Astrocyte (in vitro differentiated cells and primary cell): ENCODE measurements around the gene KCNJ2. TPM values are rescaled to one million over a fixed set of nuclear protein-coding genes. Genes with fewer than 3 reads are reported as not detected.

Experiments used
- DNase-seq: peaks from one replicate; pipeline ENCODE4 v3.0.0-alpha.2; 2010; ENCODE audit warnings: low read depth
- FAIRE-seq: peaks from 2 replicates; lab custom pipeline; 2011; peaks lifted over from hg19 to GRCh38; lab: Jason Lieb, UNC
- H2AFZ ChIP-seq: 2 replicates; pipeline ENCODE4 v1.6.0; 2012; ENCODE audit warnings: low read depth, low read length, inconsistent platforms
- H3K27ac ChIP-seq: 2 replicates; pipeline ENCODE4 v1.5.1; 2011; ENCODE audit warnings: low read depth, low read length, inconsistent platforms
- H3K27me3 ChIP-seq: 2 replicates; pipeline ENCODE4 v1.6.0; 2011; ENCODE audit warnings: low read length, inconsistent platforms; ENCODE audit not compliant: insufficient read depth
- H3K36me3 ChIP-seq: 2 replicates; pipeline ENCODE4 v1.5.1; 2011; ENCODE audit warnings: low read length, inconsistent platforms; ENCODE audit not compliant: insufficient read depth
- H3K4me1 ChIP-seq: 2 replicates; pipeline ENCODE4 v1.5.1; 2011; ENCODE audit warnings: low read length, inconsistent platforms; ENCODE audit not compliant: insufficient read depth
- H3K4me2 ChIP-seq: 2 replicates; pipeline ENCODE4 v1.6.0; 2012; ENCODE audit warnings: low read length, inconsistent platforms
- H3K4me3 ChIP-seq: 2 replicates; pipeline ENCODE4 v1.5.1; 2011; ENCODE audit warnings: low read depth, mild to moderate bottlenecking, low read length, inconsistent platforms; ENCODE audit not compliant: insufficient read depth
- H3K79me2 ChIP-seq: 2 replicates; pipeline ENCODE4 v1.6.0; 2012; ENCODE audit warnings: mild to moderate bottlenecking, low read length, inconsistent platforms; ENCODE audit not compliant: insufficient read depth
- H3K9ac ChIP-seq: 2 replicates; pipeline ENCODE4 v1.6.0; 2012; ENCODE audit warnings: mild to moderate bottlenecking, low read length, inconsistent platforms
- H3K9me3 ChIP-seq: 2 replicates; pipeline ENCODE4 v1.5.1; 2012; ENCODE audit warnings: low read depth, mild to moderate bottlenecking, low read length, inconsistent platforms; ENCODE audit not compliant: insufficient read depth
- H4K20me1 ChIP-seq: 2 replicates; pipeline ENCODE4 v1.6.0; 2012; ENCODE audit warnings: low read length, inconsistent platforms; ENCODE audit not compliant: insufficient read depth
- H3K27ac Mint-ChIP-seq: one replicate; pipeline ENCODE4 v1.8.0; 2021; ENCODE audit warnings: mild to moderate bottlenecking, mixed read lengths; ENCODE audit not compliant: unreplicated experiment
- H3K27me3 Mint-ChIP-seq: one replicate; pipeline ENCODE4 v1.8.0; 2021; ENCODE audit warnings: low read depth, mixed read lengths; ENCODE audit not compliant: unreplicated experiment
- H3K36me3 Mint-ChIP-seq: one replicate; pipeline ENCODE4 v1.8.0; 2021; ENCODE audit warnings: low read depth, mixed read lengths; ENCODE audit not compliant: unreplicated experiment
- H3K4me1 Mint-ChIP-seq: one replicate; pipeline ENCODE4 v1.8.0; 2021; ENCODE audit warnings: low read depth, mixed read lengths; ENCODE audit not compliant: unreplicated experiment
- H3K4me3 Mint-ChIP-seq: one replicate; pipeline ENCODE4 v1.8.0; 2021; ENCODE audit warnings: mild to moderate bottlenecking, moderate library complexity, mixed read lengths; ENCODE audit not compliant: unreplicated experiment
- H3K9me3 Mint-ChIP-seq: one replicate; pipeline ENCODE4 v1.8.0; 2021; ENCODE audit warnings: mild to moderate bottlenecking, mixed read lengths; ENCODE audit not compliant: unreplicated experiment
- EZH2 ChIP-seq: IDR thresholded peaks from 2 replicates; pipeline ENCODE4 v1.6.1; 2012; ENCODE audit warnings: mild to moderate bottlenecking, low read length, inconsistent platforms; ENCODE audit not compliant: insufficient read depth
- total RNA-seq: library from RNA; stranded (reverse); gene quantifications from 2 replicates; pipeline ENCODE4 v1.2.1, GENCODE V29; 2021
- TF ChIP-seq, protein P1 (sequence below): IDR thresholded peaks from 2 replicates; pipeline ENCODE4 v1.5.1; 2011; ENCODE audit warnings: low read depth, mild to moderate bottlenecking, inconsistent platforms, low read length, moderate library complexity; ENCODE audit not compliant: insufficient read depth

Gene KCNJ2
- total RNA-seq, 1 donor from 2014 or later = 10.2 TPM

- no peak overlapping the region for H3K27ac ChIP-seq
- no peak for TF ChIP-seq EZH2
- TF ChIP-seq, protein P1, sequence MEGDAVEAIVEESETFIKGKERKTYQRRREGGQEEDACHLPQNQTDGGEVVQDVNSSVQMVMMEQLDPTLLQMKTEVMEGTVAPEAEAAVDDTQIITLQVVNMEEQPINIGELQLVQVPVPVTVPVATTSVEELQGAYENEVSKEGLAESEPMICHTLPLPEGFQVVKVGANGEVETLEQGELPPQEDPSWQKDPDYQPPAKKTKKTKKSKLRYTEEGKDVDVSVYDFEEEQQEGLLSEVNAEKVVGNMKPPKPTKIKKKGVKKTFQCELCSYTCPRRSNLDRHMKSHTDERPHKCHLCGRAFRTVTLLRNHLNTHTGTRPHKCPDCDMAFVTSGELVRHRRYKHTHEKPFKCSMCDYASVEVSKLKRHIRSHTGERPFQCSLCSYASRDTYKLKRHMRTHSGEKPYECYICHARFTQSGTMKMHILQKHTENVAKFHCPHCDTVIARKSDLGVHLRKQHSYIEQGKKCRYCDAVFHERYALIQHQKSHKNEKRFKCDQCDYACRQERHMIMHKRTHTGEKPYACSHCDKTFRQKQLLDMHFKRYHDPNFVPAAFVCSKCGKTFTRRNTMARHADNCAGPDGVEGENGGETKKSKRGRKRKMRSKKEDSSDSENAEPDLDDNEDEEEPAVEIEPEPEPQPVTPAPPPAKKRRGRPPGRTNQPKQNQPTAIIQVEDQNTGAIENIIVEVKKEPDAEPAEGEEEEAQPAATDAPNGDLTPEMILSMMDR = no peak
- no peak for FAIRE-seq
Measured at GRCh38 chr17:70217571-70217970, 48.2 kb downstream of the KCNJ2 start.

GRCh38 chr17:70225276-70225675 is 55.9 kb downstream of the KCNJ2 start:
- Mint-ChIP-seq H3K4me1 (peaks cover 2% of the 10 kb centered on the region), H3K36me3 (no peaks in the 10 kb centered on the region), H3K4me3 (no peak overlapping the region), H3K27ac (no peak overlapping the region), H3K27me3 (no peaks in the 10 kb centered on the region), H3K9me3 (peaks cover 2% of the 10 kb centered on the region)
- Histone ChIP-seq H3K27me3 (no peaks in the 10 kb centered on the region), H3K9ac (no peak overlapping the region), H3K79me2 (no peaks in the 10 kb centered on the region), H3K4me2 (no peak overlapping the region), H3K27ac (no peak overlapping the region), H3K36me3 (no peaks in the 10 kb centered on the region), H3K4me3 (no peak overlapping the region), H4K20me1 (no peaks in the 10 kb centered on the region), H3K4me1 (peaks cover 9% of the 10 kb centered on the region), H3K9me3 (no peaks in the 10 kb centered on the region), H2AFZ (no peak overlapping the region)
- no peak for FAIRE-seq
- no peak for DNase-seq
- TF ChIP-seq, protein P1 = no peak
- TF ChIP-seq EZH2 = no peak

More at GRCh38 chr17:70217571-70217970, 48.2 kb downstream of the KCNJ2 start:
- no peaks in the 10 kb centered on the region for H4K20me1 ChIP-seq
- no peaks in the 10 kb centered on the region for H3K79me2 ChIP-seq
- no peak overlapping the region for H3K4me3 Mint-ChIP-seq
- no peaks in the 10 kb centered on the region for H3K27me3 ChIP-seq
- H3K4me1 ChIP-seq = no peaks in the 10 kb centered on the region
- no peaks in the 10 kb centered on the region for H3K9me3 ChIP-seq
- no peak overlapping the region for H3K4me2 ChIP-seq
- H3K9me3 Mint-ChIP-seq = peaks cover 4% of the 10 kb centered on the region
- H3K9ac ChIP-seq = no peak overlapping the region
- no peaks in the 10 kb centered on the region for H3K27me3 Mint-ChIP-seq
- no peak for DNase-seq
- no peak overlapping the region for H3K4me3 ChIP-seq
- H3K4me1 Mint-ChIP-seq = no peaks in the 10 kb centered on the region
- no peaks in the 10 kb centered on the region for H3K36me3 ChIP-seq
- no peaks in the 10 kb centered on the region for H3K36me3 Mint-ChIP-seq
- H3K27ac Mint-ChIP-seq = no peak overlapping the region
- H2AFZ ChIP-seq = no peak overlapping the region

Other genes with a start within 250 kb of the KCNJ2 start
- gene KCNJ16, start 94.3 kb upstream of the KCNJ2 start, total RNA-seq = 0.73 and 1.5 TPM in 2 replicates